HCT116 (cell line): ENCODE data around the gene TMEM9B.

Experiments
- EZH2 ChIP-seq: fragments of 200-600 bp; sonication (generic); IDR thresholded peaks from 2 replicates; pipeline ENCODE4 v1.6.1; 2017; ENCODE audit warnings: antibody characterized with exemption, mixed run types
- JUND ChIP-seq: IDR thresholded peaks from 2 replicates; pipeline ENCODE4 v1.6.1; 2012
- TF ChIP-seq, protein P1 (sequence below), 3 experiments: fragments of 200-600 bp in 1 of 3; sonication (generic) in 1 of 3; IDR thresholded peaks in 2 of 3; conservative IDR thresholded peaks in 1 of 3; 2 replicates each; pipeline ENCODE4 v1.5.1; 2012 to 2017; ENCODE audit warnings: low read depth in 2 of 3, low read length in 2 of 3, antibody characterized with exemption in 1 of 3, borderline replicate concordance in 1 of 3, control low read depth in 1 of 3, mild to moderate bottlenecking in 1 of 3, mixed read lengths in 1 of 3, mixed run types in 1 of 3, moderate library complexity in 1 of 3; ENCODE audit not compliant: insufficient read depth in 1 of 3
- TF ChIP-seq, protein P2 (sequence below): IDR thresholded peaks from 2 replicates; pipeline ENCODE4 v1.6.1; 2012
- TF ChIP-seq, protein P3 (sequence below): IDR thresholded peaks from 2 replicates; pipeline ENCODE4 v1.6.1; 2012

DNA sequence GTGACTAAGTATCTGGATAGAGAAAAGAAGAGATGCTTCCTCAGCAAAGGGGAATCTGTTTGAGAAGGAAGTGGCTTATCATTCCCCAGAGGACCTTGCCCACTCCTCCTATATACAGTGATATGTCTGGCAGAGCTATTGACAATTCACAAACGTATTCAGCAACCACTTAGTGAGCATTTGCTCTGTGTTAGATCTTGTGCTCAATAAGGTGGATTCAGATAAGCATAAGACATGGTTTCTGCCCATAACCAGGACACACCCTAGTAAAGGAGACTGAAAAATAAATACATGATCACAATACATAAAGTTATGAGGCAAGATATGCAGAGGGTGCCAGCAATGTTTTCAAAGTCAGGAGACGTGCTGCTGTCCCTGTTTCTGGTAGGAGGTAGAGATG, 1.4 kb downstream of the TMEM9B start:
- TF ChIP-seq, protein P1, sequence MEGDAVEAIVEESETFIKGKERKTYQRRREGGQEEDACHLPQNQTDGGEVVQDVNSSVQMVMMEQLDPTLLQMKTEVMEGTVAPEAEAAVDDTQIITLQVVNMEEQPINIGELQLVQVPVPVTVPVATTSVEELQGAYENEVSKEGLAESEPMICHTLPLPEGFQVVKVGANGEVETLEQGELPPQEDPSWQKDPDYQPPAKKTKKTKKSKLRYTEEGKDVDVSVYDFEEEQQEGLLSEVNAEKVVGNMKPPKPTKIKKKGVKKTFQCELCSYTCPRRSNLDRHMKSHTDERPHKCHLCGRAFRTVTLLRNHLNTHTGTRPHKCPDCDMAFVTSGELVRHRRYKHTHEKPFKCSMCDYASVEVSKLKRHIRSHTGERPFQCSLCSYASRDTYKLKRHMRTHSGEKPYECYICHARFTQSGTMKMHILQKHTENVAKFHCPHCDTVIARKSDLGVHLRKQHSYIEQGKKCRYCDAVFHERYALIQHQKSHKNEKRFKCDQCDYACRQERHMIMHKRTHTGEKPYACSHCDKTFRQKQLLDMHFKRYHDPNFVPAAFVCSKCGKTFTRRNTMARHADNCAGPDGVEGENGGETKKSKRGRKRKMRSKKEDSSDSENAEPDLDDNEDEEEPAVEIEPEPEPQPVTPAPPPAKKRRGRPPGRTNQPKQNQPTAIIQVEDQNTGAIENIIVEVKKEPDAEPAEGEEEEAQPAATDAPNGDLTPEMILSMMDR (IDR thresholded peaks at IDR 0.05 in 2 of 3, conservative IDR thresholded peaks at IDR 0.05 in 1 of 3; ENCODE audit: borderline replicate concordance in 1 of 3, insufficient read depth in 1 of 3, low read depth in 2 of 3, low read length in 2 of 3) = no peak
- TF ChIP-seq JUND = no peak
- no peak for TF ChIP-seq EZH2
- TF ChIP-seq, protein P2, sequence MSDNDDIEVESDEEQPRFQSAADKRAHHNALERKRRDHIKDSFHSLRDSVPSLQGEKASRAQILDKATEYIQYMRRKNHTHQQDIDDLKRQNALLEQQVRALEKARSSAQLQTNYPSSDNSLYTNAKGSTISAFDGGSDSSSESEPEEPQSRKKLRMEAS = no peak
- TF ChIP-seq, protein P3, sequence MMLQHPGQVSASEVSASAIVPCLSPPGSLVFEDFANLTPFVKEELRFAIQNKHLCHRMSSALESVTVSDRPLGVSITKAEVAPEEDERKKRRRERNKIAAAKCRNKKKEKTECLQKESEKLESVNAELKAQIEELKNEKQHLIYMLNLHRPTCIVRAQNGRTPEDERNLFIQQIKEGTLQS = no peak
